Loucy (cell line): ENCODE results near the gene DLX3.

ENCODE experiments used
- H2AFZ ChIP-seq: fragments of 200-600 bp; sonication (generic); 2 replicates; pipeline ENCODE4 v1.6.0; 2016; ENCODE audit warnings: antibody characterized with exemption, mild to moderate bottlenecking, low read length, moderate library complexity
- H3F3A ChIP-seq: fragments of 200-600 bp; 2 replicates; pipeline ENCODE4 v1.6.0; 2016; ENCODE audit warnings: antibody characterized with exemption, low read depth, mild to moderate bottlenecking
- H3K27me3 ChIP-seq: fragments of 200-600 bp; sonication (generic); 2 replicates; pipeline ENCODE4 v1.6.1; 2014; ENCODE audit warnings: low read length, mild to moderate bottlenecking; ENCODE audit not compliant: insufficient read depth, poor library complexity, severe bottlenecking
- H3K36me3 ChIP-seq: fragments of 200-600 bp; sonication (generic); 2 replicates; pipeline ENCODE4 v1.6.1; 2016; ENCODE audit warnings: low read length; ENCODE audit not compliant: insufficient read depth
- H3K4me1 ChIP-seq: fragments of 200-600 bp; sonication (generic); 2 replicates; pipeline ENCODE4 v1.5.1; 2014; ENCODE audit warnings: low read length, mild to moderate bottlenecking; ENCODE audit not compliant: insufficient read depth, poor library complexity, severe bottlenecking
- H3K4me2 ChIP-seq: fragments of 200-600 bp; sonication (generic); 2 replicates; pipeline ENCODE4 v1.6.0; 2014; ENCODE audit warnings: antibody characterized with exemption, low read length, low read depth, mild to moderate bottlenecking; ENCODE audit not compliant: poor library complexity, severe bottlenecking
- H3K4me3 ChIP-seq: fragments of 200-600 bp; sonication (generic); 2 replicates; pipeline ENCODE4 v1.5.1; 2014; ENCODE audit warnings: low read length, mild to moderate bottlenecking, mixed read lengths; ENCODE audit not compliant: poor library complexity, severe bottlenecking
- H3K79me2 ChIP-seq: fragments of 200-600 bp; sonication (generic); 2 replicates; pipeline ENCODE4 v1.6.1; 2014; ENCODE audit warnings: low read length; ENCODE audit not compliant: insufficient read depth
- H3K9ac ChIP-seq: fragments of 200-600 bp; sonication (generic); 2 replicates; pipeline ENCODE4 v1.6.0; 2014; ENCODE audit warnings: mild to moderate bottlenecking, low read depth, low read length, moderate library complexity; ENCODE audit not compliant: poor library complexity, severe bottlenecking
- H3K9me2 ChIP-seq: fragments of 200-600 bp; sonication (generic); replicated peaks from 2 replicates; pipeline ENCODE4 v1.6.1; 2016; ENCODE audit warnings: low read depth, low read length, mixed read lengths
- H3K9me3 ChIP-seq: fragments of 200-600 bp; sonication (generic); 2 replicates; pipeline ENCODE4 v1.6.1; 2014; ENCODE audit warnings: mild to moderate bottlenecking, antibody characterized with exemption, low read length, low read depth; ENCODE audit not compliant: insufficient read depth
- H4K20me1 ChIP-seq: fragments of 200-600 bp; sonication (generic); 2 replicates; pipeline ENCODE4 v1.6.0; 2014; ENCODE audit warnings: antibody characterized with exemption, low read length, mild to moderate bottlenecking; ENCODE audit not compliant: insufficient read depth, poor library complexity, severe bottlenecking
- CTCF ChIP-seq: fragments of 200-600 bp; sonication (generic); conservative IDR thresholded peaks from 2 replicates; pipeline ENCODE4 v1.5.1; 2014; ENCODE audit warnings: mild to moderate bottlenecking, antibody characterized with exemption, low read length
- EZH2phosphoT487 ChIP-seq: fragments of 200-600 bp; IDR thresholded peaks from 2 replicates; pipeline ENCODE4 v1.6.1; 2018; ENCODE audit warnings: antibody characterized with exemption, mild to moderate bottlenecking, moderate library complexity, borderline replicate concordance

The DLX3 gene

DNA sequence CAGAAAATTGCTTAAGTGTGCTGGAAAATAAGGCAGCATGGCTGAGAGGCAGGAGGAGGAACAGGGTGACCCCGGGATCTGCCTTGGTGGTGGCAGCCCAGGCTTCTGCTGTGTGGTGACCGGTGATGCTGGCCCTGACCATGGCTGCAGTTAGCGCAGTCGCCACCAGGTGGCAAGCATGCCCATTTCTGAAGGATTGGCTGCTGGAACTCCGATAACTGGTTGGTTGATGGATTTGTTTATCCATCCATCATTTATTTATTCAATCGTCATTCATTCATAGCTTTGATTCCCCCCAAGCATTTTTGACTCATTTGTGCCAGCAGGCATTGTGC, 31.8 kb upstream of the DLX3 start:
- Histone ChIP-seq H3K9me3 (no peaks in the 10 kb centered on the region), H2AFZ (0 out of 2 replicates have a peak overlapping the region, but pooled peaks have one; percentile 21), H3K9ac (no peak overlapping the region), H3K4me3 (peak overlapping the region; percentile 55), H3K4me1 (peaks cover 15% of the 10 kb centered on the region), H4K20me1 (no peaks in the 10 kb centered on the region), H3K36me3 (no peaks in the 10 kb centered on the region), H3K4me2 (peak overlapping the region; percentile 82), H3K27me3 (no peaks in the 10 kb centered on the region), H3K9me2 (no peaks in the 10 kb centered on the region), H3K79me2 (no peaks in the 10 kb centered on the region), H3F3A (peaks cover 14% of the 10 kb centered on the region)
- TF ChIP-seq EZH2phosphoT487 (no peak), CTCF (peak; percentile 94)

DNA sequence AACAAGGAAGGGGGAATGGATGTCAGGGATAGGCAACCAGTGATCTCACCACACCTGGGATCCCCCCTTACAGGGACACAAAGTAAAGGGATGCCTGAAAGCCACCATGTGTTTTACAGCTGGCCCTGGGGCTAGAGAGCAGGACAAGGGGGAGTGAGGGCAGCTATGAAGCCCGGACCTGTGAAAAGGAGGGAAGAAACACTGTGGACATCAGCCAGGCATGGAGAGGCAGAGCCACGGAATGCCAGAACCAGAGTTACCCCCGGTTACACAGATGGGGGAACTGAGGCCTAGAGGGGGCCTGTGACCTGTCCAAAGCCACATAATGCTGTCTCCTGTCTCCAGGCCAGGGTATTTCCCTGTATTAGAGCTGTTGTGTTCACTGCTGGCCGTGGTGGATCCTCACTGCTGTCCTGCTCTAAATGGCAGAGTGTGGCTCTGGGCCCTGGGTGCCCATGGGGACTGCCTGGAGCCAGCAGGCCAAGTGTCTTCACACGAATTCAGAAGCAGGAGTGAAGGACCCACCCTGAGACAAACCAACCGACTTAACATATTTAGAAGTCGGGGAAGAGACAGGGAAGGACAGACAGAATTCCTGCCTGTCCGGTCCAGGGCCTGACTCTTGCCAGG, 31.1 kb upstream of the DLX3 start:
- no peaks in the 10 kb centered on the region for H4K20me1 ChIP-seq
- TF ChIP-seq EZH2phosphoT487: no peak
- no peak for TF ChIP-seq CTCF
- H3K36me3 ChIP-seq: no peaks in the 10 kb centered on the region
- H3K4me1 ChIP-seq: peaks cover 15% of the 10 kb centered on the region
- H3K9ac ChIP-seq: no peak overlapping the region
- H3K27me3 ChIP-seq: no peaks in the 10 kb centered on the region
- H3K9me3 ChIP-seq: no peaks in the 10 kb centered on the region
- H3K4me2 ChIP-seq: no peak overlapping the region
- H3K79me2 ChIP-seq: no peaks in the 10 kb centered on the region
- no peaks in the 10 kb centered on the region for H3K9me2 ChIP-seq
- H2AFZ ChIP-seq: no peak overlapping the region
- peaks cover 14% of the 10 kb centered on the region for H3F3A ChIP-seq
- H3K4me3 ChIP-seq: no peak overlapping the region

DNA sequence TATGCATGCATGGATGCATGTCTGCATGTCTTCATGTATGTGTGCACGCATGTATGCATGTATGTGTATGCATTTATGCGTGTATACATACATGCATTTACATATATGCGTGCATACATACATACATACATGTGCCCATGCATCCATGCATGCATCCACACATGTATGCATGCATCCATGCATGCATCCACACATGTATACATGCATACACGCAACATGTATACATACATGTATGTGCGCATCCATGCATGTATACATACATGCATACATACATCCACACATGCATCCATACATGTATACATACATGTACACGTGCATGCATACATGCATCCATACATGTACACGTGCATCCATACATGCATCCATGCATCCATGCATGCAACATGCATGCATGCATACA, 29.8 kb upstream of the DLX3 start:
- TF ChIP-seq CTCF (no peak), EZH2phosphoT487 (no peak)
- Histone ChIP-seq H3K4me2 (no peak overlapping the region), H3K27me3 (no peaks in the 10 kb centered on the region), H3K4me3 (no peak overlapping the region), H2AFZ (no peak overlapping the region), H3K79me2 (no peaks in the 10 kb centered on the region), H3K9ac (no peak overlapping the region), H3F3A (peaks cover 14% of the 10 kb centered on the region), H3K9me3 (no peaks in the 10 kb centered on the region), H4K20me1 (no peaks in the 10 kb centered on the region), H3K9me2 (no peaks in the 10 kb centered on the region), H3K4me1 (peaks cover 15% of the 10 kb centered on the region), H3K36me3 (no peaks in the 10 kb centered on the region)
